CD4-positive, alpha-beta T cell treated with Interleukin-15 for 1 hour (primary cell): ENCODE measurements around the gene CCDC187.

ENCODE experiments used
- DNase-seq: peaks from one replicate; pipeline ENCODE4 v3.0.0-alpha.2; 2020

CCDC187 gene

DNA sequence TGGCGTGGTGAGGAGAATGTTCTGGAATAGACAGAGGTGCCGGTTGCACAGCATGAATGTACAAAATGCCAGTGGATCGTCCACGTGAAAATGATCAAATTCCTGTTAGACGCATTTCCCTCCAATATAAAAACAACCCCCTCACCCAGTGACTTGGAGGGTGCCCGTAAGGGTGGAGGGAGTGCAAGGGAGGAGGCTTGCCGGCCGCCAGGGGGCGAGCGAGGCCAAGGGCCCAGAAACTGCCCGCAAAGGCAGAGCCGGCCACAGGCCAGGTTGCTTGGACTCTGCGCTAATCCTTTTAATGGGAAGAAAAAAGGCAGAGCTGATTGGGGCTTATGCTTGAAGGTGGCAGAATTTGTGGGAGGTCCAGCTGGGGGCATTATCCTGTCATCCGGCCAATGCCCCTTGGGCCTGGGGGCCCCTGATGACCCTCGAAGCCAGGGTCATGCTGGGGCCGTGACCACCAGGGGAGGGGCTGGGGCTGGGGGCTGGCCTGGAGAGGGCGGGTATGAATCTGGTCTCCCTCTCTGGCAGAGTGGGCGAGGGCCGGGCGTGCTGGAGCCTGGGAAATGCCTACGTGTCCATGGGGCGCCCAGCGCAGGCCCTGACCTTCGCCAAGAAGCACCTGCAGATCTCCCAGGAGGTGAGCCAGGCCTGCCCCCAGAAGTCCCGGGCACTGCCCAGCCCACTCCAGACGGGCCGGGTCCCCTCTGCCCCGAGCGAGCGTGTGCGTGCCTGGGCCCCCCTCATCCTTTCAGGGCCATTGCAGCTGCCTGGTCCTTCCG, 35.5 kb upstream of the CCDC187 start:
- peak; percentile 35 for DNase-seq

DNA sequence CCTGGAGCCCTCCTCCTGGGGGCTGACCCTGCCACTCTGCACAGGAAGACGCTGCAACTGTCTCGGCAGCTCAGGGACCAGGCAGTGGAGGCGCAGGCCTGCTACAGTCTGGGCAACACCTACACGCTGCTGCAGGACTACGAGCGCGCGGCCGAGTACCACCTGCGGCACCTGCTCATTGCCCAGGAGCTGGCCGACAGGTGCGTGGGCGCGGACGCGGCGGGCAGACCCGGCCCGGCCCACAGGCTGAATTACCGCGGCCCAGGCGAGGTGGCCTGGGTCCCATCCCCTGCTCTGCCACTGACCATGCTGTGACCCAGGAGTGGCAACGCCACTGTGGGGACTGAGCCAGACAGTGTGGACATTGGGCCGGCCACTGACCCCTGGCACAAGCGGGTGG, 34.6 kb upstream of the CCDC187 start:
- DNase-seq: no peak

- DNase-seq: no peak
These were observed 33.8 kb upstream of the CCDC187 start for GRCh38 chr9:136337416-136338395.

DNA sequence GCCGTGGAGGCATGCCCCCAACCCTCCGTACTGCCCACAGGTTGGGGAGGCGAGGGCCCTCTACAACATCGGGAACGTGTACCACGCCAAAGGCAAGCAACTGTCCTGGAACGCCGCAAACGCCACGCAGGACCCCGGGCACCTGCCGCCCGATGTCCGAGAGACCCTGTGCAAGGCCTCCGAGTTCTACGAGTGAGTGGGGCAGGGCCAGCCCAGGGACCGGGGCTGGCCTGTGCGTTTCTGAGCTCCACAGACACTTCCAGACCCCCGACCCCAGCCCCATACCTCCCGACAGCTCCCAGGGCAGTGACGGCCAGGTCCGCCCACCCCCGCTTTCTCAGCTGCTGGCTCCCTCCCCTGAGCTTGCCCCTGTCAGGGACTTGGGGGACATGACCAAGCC, 33.0 kb upstream of the CCDC187 start:
- no peak for DNase-seq

DNA sequence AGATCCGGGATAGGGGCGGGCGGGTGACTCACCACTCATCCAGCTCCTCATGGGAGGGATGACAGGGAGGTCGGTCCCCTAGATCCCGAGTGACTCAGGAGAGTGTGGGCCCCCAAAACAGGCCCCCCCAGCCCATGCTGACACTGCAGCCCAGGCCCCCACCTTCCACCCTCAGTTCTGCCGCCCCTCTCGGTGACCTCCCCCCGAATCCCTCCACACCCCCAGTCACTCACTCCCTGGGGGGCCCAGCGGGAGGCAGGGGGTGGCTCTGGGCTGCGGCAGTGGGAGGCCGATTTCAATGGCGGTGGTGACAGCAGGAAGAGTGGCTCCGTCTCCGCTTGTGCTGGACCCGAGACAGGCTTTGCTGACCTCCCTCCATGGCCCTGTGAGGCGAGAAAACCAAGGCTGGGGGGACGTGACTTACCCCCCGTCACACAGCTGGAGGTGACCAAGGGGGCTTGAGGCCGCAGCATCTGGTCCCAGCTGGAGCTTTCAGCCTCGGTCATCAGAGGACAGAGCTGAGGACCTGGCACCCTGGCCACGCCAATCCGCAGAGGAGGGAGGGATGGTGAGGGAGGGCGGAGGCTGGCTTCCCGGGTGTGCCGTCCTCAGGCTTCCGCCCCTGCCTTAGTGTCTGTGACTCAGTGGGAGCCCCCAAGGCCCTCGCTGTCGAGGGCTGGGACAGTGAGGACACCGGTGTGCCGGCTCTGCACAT, 32.4 kb upstream of the CCDC187 start:
- no peak for DNase-seq

DNA sequence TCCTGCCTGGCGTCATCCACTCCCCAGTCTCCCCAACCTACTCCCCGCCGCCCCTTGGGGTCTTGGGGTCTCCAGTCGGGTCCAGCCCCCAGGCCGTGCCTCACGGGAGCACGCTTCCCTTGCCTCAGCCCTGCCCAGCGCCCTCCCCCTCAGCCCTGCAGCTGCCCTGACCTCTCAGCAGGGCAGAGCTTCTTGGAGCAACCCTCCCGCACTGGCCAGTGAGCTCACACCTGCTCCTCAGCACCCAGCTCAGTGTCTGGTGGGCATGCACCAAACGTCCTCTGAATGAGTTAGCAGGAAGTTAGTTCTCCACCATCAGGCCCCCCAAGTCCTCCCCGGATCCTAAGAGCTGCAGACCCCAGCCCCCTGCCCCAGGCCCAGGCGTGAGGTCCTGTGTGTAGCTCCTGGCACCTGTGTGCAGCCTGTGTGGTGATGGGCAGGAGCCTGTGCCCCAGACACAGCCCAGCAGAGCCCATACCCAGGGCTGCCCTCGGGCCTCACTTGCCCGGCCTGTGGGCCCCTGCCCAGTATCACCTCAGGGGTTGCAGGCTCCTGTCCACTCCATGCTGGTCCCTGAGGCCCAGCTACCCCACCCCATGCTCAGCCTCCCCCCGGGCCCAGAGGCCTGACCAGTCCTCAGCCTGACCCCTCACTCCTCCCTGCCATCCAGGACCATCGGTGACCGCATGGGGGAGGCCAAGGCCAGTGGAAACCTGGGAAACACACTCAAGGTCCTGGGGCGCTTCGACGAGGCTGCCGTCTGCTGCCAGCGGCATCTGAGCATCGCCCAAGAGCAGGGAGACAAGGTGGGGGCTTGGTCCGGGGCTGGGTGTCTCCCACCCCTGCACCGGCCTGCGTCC, 31.6 kb upstream of the CCDC187 start:
- no peak for DNase-seq

DNA sequence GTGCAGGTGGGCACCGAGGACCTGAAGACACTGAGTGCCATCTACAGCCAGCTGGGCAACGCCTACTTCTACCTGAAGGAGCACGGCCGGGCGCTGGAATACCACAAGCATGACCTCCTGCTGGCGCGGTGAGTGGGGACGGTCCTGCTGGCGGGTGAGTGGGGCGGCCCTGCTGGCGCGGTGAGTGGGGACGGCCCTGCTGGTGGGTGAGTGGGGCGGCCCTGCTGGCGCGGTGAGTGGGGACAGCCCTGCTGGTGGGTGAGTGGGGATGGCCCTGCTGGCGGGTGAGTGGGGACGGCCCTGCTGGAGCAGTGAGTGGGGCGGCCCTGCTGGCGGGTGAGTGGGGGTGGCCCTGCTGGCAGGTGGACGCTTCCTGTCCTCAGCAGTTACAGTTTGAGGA, 30.6 kb upstream of the CCDC187 start:
- no peak for DNase-seq

GRCh38 chr9:136333486-136333885, 29.6 kb upstream of the CCDC187 start:
- no peak for DNase-seq

DNA sequence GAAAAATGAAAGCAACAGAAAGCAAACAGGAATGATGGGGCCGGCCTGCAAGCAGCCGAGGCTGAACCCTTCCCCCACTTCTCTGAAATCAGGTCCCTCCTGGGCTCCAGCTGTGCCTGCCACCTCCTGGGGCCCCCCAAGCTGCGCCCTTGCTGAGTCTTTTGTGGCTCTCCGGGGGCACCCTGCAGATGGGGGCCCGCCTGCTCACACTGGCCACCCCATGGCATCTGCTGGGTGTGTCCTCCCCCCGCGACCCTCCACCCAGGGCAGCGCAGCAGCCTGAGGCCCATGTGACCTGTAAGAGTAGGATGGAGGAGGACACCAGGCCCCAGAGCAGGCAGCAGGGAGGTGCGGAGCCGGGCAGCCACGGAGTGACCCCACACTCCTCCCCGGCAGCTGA, 29.2 kb upstream of the CCDC187 start:
- no peak for DNase-seq

GRCh38 chr9:136332482-136332983, 28.6 kb upstream of the CCDC187 start:
- no peak for DNase-seq

- no peak for DNase-seq
These were observed 27.9 kb upstream of the CCDC187 start for GRCh38 chr9:136331556-136332481.

DNA sequence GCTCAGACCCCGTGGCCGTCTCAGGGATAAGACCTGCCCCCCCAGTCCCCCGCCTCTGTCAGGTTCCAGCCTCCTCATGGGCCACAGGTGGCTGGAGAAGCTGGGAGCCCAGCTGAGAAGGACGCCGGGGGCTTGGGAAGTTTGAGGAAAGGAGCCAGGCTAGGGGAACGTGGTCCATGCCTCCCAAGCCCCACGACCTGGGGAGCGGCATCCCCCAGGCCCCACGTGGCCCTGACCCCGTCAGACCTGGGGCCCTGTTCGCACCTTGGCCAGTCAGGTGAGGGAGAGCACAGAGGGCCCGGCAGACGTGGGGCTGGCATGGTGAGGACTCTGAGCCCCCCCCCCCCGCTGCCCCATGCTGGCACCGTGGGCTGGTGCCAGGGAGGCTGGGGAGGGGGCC, 27.1 kb upstream of the CCDC187 start:
- no peak for DNase-seq

DNA sequence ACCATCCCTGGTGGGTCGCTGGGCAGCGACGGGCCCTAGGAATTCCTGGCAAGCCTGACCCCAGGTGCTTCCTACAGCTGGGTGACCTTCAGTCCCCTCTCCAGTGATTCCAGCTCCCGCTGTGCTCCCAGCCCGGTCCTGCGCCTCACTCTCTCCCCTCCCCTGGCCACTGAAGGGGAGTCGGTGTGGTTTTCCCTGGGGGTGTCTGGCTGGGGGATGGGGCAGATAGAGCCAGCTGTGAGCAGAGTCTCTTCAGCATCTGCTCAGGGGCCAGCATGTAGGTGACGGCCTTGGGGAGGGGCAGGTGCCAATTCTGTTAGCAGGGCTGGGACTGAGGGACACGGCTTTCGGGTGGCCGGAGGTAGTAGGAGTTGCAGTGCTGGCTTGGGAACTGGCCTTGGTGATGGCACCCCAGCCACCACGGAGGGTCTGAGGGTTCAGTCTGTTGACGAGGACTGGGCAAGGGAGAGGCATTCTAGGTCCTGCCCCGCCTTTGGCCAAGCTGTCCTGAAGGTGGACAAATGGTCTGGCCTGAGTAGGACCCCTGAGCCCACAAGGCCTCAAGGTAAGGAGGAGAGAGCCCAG, 26.6 kb upstream of the CCDC187 start:
- no peak for DNase-seq

- DNase-seq: no peak
These were observed 25.9 kb upstream of the CCDC187 start for GRCh38 chr9:136329636-136330405.

DNA sequence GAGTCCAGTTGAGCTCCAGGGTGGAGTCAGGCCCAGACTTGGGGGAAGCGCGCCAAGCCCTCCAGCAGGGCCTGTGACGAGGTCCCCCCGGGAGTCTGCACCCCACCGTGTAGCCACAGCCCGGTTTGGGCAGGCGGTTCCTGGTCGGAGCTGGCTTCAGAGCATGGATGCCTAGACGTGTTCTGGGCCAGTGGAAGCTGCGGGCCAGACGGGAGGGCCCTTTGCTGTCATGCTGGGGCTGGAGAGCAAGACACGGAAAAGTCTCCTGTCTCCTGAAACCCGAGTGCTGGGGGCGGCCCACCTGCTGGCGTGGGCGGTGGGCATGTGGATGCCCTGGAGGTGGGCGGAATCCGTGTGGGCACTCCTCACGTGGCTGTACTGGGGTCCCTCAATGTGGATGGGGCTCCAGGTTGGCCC, 25.3 kb upstream of the CCDC187 start:
- no peak for DNase-seq

DNA sequence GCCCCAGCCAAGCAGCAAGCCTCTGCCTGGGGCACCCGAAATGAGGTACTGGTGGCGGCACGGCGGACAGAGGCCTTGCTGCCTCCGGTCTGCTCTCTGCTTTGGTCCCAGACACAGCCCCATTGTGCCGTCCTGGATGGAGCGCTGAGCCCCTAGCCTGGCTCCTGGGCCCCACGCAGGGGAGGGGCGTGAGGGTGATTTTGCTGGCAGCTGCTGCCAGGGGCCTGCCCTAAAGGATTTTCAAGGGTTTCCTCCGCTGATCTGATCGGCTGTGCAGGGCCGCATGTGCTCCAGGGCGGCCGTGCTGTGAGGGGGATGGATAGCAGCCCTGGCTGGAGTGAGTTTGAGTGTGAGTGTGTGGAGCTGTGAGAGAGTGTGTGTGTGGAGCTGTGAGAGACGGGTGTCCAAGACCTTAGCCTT, 24.7 kb upstream of the CCDC187 start:
- no peak for DNase-seq

GRCh38 chr9:136328011-136328621, 24.2 kb upstream of the CCDC187 start:
- no peak for DNase-seq

DNA sequence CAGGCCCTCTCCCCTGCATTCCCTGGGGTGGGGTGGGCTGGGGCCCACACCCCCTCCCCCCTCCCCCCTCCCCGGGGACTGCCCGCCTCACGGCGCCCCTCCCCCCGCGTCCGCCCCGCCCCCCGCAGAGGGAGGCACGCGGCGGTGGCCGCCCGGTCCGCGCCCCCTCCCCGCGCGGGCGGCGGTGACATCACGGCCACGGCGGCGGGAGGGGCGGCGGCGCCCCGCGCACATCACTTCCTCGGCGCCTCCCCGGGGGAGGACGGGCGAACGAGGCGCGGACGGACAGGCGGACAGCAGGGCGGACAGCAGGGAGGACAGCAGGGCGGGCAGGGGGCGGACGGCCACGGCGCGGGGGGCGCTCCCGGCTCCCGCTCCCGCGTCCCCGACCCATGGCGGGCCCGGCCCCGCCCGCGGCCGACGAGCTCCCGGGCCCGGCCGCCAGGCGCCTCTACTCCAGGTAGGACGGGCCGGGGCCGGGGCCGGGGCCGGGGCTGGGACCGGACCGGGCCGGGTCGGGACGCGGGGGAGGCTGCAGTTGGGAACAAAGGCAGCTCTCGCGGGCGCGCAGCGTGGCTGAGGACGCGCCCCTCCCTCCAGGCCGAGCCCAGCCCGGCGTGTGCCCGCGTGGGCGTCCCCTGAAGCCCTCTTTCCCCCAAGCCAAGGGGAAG, 23.5 kb upstream of the CCDC187 start, which contains the start of gene GPSM1:
GPSM1 (plus strand) TSS at position 236 of the 671 bp plus-strand sequence; CDS start at position 393, 157 bp downstream.
- DNase-seq: peak; percentile 53
